ENCODE data around the gene TOX2. TPM values are rescaled to one million over a fixed set of nuclear protein-coding genes. Genes with fewer than 3 reads are reported as not detected.
A peak's percentile ranks its signal among the peaks of the same experiment; 100 is the strongest.

TOX2 gene
- total RNA-seq, 1 experiment from 2014 or later: 1.7 TPM

DNA sequence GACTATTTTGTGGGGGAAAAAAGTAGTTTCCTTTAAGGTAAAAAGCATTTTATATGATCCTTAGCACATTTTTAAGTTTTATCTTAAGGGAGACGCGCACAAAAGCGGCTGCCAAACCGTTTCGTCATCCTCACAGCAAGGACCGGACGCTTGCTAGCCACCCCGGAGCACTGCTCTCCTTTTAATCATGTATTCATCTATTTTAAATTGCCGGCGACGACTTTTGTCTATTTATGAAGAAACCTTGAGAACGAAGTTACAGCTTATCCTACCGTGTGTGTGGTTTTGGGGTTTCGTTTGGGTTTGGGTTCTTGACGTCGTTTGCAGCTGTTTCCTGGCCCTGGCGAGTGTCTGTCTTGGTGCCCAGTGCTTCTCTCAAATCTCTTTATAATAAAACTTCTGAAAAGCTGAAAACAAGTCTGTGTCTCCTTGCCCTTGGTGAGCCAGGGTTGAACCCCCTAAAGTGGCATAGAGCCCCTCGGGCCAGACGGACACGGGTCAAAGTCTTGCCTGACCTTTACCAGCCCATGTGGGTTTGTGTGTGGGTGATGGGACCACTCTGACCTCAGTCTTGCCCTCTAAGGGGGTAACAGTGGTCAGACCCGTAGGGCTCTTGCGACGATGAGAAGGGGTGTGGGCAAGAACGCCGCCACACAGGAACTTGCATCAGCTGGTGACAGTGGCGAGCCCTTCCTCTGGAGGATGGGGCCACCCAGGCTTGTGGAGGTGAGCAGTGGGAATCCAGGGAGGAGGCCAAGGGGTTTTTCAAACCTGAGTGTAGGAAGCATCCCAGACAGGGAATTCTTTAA lies 154.8 kb downstream of the TOX2 start:
- WGBS (ENCODE audit: extremely low coverage, insufficient read length, low lambda C conversion rate): no CpG with 5 or more reads among the region's 26 CpGs
- H3K27me3 Mint-ChIP-seq (ENCODE audit: low read depth): no peaks in the 10 kb centered on the region; the same call in 1 of the 2 replicates
- no peaks in the 10 kb centered on the region for H3K27me3 ChIP-seq (ENCODE audit: insufficient read depth, low read length)
- H3K56ac ChIP-seq (ENCODE audit: insufficient read length, low read depth, low read length): no peak overlapping the region
- H2BK15ac ChIP-seq (ENCODE audit: low read depth, low read length): no peak overlapping the region
- peaks cover 18 to 27% of the 10 kb centered on the region in 2 experiments for H3K4me1 Mint-ChIP-seq
- H3K4me2 ChIP-seq (ENCODE audit: insufficient read depth, insufficient read length, low read length): no peak overlapping the region
- no peak overlapping the region for H3K14ac ChIP-seq (ENCODE audit: insufficient read depth, low read length)
- no peak overlapping the region for H3K4ac ChIP-seq (ENCODE audit: low read depth, low read length)
- no peak overlapping the region for H2BK20ac ChIP-seq (ENCODE audit: low read depth, low read length, poor library complexity, severe bottlenecking)
- no peak overlapping the region for H3K9ac ChIP-seq (ENCODE audit: extremely low read depth, insufficient read length, low read length)
- no peaks in the 10 kb centered on the region for H4K20me1 ChIP-seq (ENCODE audit: control insufficient read depth, insufficient read depth, insufficient read length)
- no peaks in the 10 kb centered on the region; the same call in 1 of the 2 replicates for H3K4me1 ChIP-seq (ENCODE audit: insufficient read depth, low read length)
- H3T11ph ChIP-seq (ENCODE audit: low read length): no peak overlapping the region
- no peak overlapping the region for H4K8ac ChIP-seq (replicated peaks; ENCODE audit: insufficient read length, low read depth, low read length)
- no peak overlapping the region for H4K5ac ChIP-seq (ENCODE audit: insufficient read length, low read depth, low read length)
- no peaks in the 10 kb centered on the region for H3K23me2 ChIP-seq (ENCODE audit: insufficient read length, low read depth, low read length, poor library complexity, severe bottlenecking)
- H4K91ac ChIP-seq (ENCODE audit: insufficient read length, low read depth, low read length): no peak overlapping the region
- H3K79me2 ChIP-seq (ENCODE audit: insufficient read depth, low read length): no peaks in the 10 kb centered on the region
- H3K9me3 Mint-ChIP-seq: no peaks in the 10 kb centered on the region
- no peak overlapping the region for H2AK5ac ChIP-seq (ENCODE audit: insufficient read length, low read length)
- H3K23ac ChIP-seq (ENCODE audit: insufficient read length, low read depth, low read length): no peak overlapping the region
- no peak overlapping the region for H2BK12ac ChIP-seq (ENCODE audit: insufficient read length, low read depth, low read length)
- TF ChIP-seq, protein P1, sequence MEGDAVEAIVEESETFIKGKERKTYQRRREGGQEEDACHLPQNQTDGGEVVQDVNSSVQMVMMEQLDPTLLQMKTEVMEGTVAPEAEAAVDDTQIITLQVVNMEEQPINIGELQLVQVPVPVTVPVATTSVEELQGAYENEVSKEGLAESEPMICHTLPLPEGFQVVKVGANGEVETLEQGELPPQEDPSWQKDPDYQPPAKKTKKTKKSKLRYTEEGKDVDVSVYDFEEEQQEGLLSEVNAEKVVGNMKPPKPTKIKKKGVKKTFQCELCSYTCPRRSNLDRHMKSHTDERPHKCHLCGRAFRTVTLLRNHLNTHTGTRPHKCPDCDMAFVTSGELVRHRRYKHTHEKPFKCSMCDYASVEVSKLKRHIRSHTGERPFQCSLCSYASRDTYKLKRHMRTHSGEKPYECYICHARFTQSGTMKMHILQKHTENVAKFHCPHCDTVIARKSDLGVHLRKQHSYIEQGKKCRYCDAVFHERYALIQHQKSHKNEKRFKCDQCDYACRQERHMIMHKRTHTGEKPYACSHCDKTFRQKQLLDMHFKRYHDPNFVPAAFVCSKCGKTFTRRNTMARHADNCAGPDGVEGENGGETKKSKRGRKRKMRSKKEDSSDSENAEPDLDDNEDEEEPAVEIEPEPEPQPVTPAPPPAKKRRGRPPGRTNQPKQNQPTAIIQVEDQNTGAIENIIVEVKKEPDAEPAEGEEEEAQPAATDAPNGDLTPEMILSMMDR (conservative IDR thresholded peaks at IDR 0.05): no peak
- H3K4me3 Mint-ChIP-seq: no peak overlapping the region
- H3K27ac Mint-ChIP-seq: peak overlapping the region in 1 of 3 experiments; percentile 75; a peak in 1 of 7 replicates
- DNase-seq: no peak
- H3K36me3 Mint-ChIP-seq (ENCODE audit: insufficient read depth in 1 of 3, low read depth in 3 of 3): no peaks in the 10 kb centered on the region
- no peak overlapping the region for H3K18ac ChIP-seq (ENCODE audit: insufficient read length, low read depth, low read length)
- H3K9me3 ChIP-seq (ENCODE audit: control insufficient read depth, low read depth, low read length): no peaks in the 10 kb centered on the region
- no peak overlapping the region for H2BK5ac ChIP-seq (ENCODE audit: insufficient read length, low read length)
- no peak overlapping the region for H2BK120ac ChIP-seq (ENCODE audit: low read depth, low read length, poor library complexity, severe bottlenecking)
- H3K79me1 ChIP-seq (ENCODE audit: insufficient read depth, low read depth, low read length, poor library complexity, severe bottlenecking): no peaks in the 10 kb centered on the region
- H3K27ac ChIP-seq (ENCODE audit: insufficient read length, low read depth, low read length): no peak overlapping the region
- H2AFZ ChIP-seq (ENCODE audit: low read length): no peak overlapping the region
